ES-I3 (cell line): ENCODE measurements around the gene WDR7.

Source experiments
- H3K36me3 ChIP-seq: 2 replicates; pipeline ENCODE4 v1.6.1; 2013; ENCODE audit warnings: mild to moderate bottlenecking, low read length, control low read depth, moderate library complexity; ENCODE audit not compliant: insufficient read depth
- H3K4me1 ChIP-seq: 2 replicates; pipeline ENCODE4 v1.6.1; 2013; ENCODE audit warnings: mild to moderate bottlenecking, control low read depth, low read length; ENCODE audit not compliant: insufficient read depth
- H3K9ac ChIP-seq: 2 replicates; pipeline ENCODE4 v1.6.1; 2013; ENCODE audit warnings: low read depth, mild to moderate bottlenecking, low read length, moderate library complexity
- H3K9me3 ChIP-seq: 2 replicates; pipeline ENCODE4 v1.6.1; 2013; ENCODE audit warnings: mild to moderate bottlenecking, low read length, moderate library complexity; ENCODE audit not compliant: control insufficient read depth, insufficient read depth

WDR7 gene

GRCh38 chr18:56987236-56987635 lies 336.1 kb downstream of the WDR7 start:
- H3K36me3 ChIP-seq = no peaks in the 10 kb centered on the region
- H3K9me3 ChIP-seq = no peaks in the 10 kb centered on the region
- peak overlapping the region; percentile 32; the same call in 1 of the 2 replicates for H3K9ac ChIP-seq
- peaks cover 22% of the 10 kb centered on the region for H3K4me1 ChIP-seq

DNA sequence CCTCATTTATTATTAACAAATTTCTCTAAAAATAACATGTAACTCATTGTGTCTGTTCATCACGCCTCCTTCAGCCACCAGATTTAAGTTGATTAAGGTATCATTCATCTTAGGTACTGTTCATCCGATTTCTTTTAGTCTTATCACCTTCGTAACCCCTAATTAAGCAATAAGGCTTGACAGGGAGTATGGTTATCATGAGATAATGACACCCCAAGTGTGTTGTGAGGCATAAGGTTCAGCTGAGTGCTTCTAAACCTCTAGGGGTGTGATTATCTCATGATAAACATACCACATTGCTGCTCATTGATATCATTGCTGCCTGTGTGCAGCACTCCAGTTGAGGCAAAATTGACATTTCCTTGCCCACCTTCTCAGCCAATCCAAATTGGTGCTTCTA lies 336.9 kb downstream of the WDR7 start:
- H3K9me3 ChIP-seq = no peaks in the 10 kb centered on the region
- no peaks in the 10 kb centered on the region for H3K36me3 ChIP-seq
- peaks cover 15% of the 10 kb centered on the region for H3K4me1 ChIP-seq
- H3K9ac ChIP-seq = no peak overlapping the region

DNA sequence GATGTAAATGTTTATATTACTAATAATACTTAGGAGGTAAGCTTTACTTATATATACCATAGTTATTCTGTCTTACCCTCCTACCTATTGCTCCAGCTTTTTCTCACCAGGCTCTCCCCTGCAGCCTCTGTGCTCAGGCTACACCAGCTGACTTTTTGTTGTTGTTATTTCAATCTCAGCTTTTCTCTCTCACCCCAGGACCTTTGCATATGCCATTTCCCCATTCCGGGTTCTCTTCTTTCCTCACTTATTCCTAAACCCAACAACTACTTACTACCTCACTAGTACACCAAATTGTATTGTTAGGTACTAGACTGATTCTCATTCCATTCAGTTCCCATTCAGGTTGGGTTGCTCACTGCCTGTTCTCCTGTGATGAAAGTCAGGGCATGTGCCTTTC lies 339.5 kb downstream of the WDR7 start:
- no peaks in the 10 kb centered on the region for H3K36me3 ChIP-seq
- no peaks in the 10 kb centered on the region for H3K9me3 ChIP-seq
- peaks cover 15% of the 10 kb centered on the region for H3K4me1 ChIP-seq
- no peak overlapping the region for H3K9ac ChIP-seq

GRCh38 chr18:56992777-56993176 lies 341.6 kb downstream of the WDR7 start:
- H3K9ac ChIP-seq = no peak overlapping the region
- no peaks in the 10 kb centered on the region for H3K36me3 ChIP-seq
- no peaks in the 10 kb centered on the region for H3K9me3 ChIP-seq
- H3K4me1 ChIP-seq = no peaks in the 10 kb centered on the region

GRCh38 chr18:56995579-56996188 lies 344.5 kb downstream of the WDR7 start:
- Histone ChIP-seq H3K9me3 (no peaks in the 10 kb centered on the region), H3K36me3 (no peaks in the 10 kb centered on the region), H3K9ac (no peak overlapping the region), H3K4me1 (no peaks in the 10 kb centered on the region)

DNA sequence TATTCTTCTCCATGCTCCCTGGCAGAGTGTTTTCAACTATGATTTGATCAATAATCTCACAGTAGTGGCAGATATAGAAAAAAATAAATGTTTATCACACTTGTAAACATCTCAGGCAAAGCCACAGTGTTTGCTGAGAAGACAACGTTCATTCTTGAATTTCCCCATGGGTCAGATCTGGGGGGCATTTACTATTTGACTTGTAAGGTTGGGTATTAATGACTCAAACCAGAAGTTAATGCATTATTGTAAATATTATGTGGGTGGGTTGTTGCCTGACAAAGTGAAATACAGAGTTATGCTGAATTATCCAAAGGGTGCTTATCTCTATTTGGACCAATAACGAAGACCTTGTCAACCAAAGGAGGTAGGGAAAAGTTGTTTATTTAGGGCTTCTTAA lies 346.0 kb downstream of the WDR7 start:
- Histone ChIP-seq H3K9ac (no peak overlapping the region), H3K4me1 (no peaks in the 10 kb centered on the region), H3K36me3 (no peaks in the 10 kb centered on the region), H3K9me3 (no peaks in the 10 kb centered on the region)

- no peaks in the 10 kb centered on the region for H3K9me3 ChIP-seq
- H3K4me1 ChIP-seq = no peaks in the 10 kb centered on the region
- no peak overlapping the region for H3K9ac ChIP-seq
- H3K36me3 ChIP-seq = no peaks in the 10 kb centered on the region
Measured at GRCh38 chr18:56999823-57000222, 348.7 kb downstream of the WDR7 start.

- Histone ChIP-seq H3K9ac (no peak overlapping the region), H3K9me3 (no peaks in the 10 kb centered on the region), H3K36me3 (no peaks in the 10 kb centered on the region), H3K4me1 (no peaks in the 10 kb centered on the region)
Measured at GRCh38 chr18:57002627-57003026, 351.5 kb downstream of the WDR7 start.

DNA sequence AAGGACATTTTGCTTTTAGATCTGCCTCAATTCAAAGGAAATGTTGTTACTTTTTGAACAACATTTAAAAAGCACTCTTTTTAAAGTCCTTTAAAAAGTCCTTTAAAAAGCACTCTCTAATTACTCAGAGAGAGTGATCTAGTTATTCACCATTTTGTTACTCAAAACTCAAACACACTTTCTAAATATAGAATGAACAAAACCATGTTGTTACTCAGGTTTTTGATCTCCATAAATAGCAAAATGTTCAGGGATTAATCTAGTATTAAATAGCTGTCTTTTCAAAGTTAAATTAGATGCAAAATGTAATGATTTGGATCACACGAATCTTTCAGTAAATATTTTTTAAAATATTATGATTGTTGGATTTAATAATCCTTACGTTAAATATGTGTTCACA lies 352.2 kb downstream of the WDR7 start:
- no peak overlapping the region for H3K9ac ChIP-seq
- H3K4me1 ChIP-seq = peaks cover 4% of the 10 kb centered on the region; the same call in 1 of the 2 replicates

DNA sequence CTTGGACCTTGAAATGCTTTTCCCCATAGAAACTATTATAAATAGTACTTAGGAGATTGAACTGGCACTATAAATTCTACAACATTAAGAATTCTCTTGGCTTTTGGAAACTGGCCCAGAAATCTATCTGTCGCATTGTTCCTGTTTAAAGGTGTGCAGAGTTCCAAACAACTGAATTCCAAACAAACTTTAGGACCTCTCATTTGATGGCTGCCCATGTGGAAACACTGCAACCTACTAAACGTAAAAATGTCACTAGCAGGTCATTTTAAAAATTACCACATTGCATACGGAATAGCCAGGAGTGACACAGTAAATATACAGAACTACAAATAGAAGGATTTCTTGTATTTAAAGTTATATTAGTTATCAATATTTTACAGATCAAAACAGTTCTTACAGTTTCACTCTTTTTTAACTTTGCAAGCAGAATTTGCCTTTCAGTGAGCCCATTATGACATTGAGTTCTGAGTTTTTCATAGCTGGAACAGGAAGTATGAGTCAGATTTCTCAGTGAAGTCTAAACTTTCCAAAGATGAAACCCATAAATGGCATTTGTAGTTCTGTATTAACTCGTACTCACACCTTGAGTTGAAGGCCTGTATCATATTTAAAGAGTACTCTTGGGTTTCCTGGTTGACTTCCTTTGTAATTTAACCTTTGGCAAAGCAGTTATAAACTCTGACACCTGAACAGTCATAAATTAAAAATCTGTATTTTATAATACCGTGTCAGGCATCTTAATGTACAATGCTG lies 353.4 kb downstream of the WDR7 start:
- no peak overlapping the region for H3K9ac ChIP-seq
- H3K4me1 ChIP-seq = peaks cover 4% of the 10 kb centered on the region; the same call in 1 of the 2 replicates
- no peaks in the 10 kb centered on the region for H3K36me3 ChIP-seq
- no peaks in the 10 kb centered on the region for H3K9me3 ChIP-seq

More for the DNA sequence above, 352.2 kb downstream of the WDR7 start:
- no peaks in the 10 kb centered on the region for H3K36me3 ChIP-seq
- no peaks in the 10 kb centered on the region for H3K9me3 ChIP-seq

- H3K4me1 ChIP-seq = peaks cover 4% of the 10 kb centered on the region; the same call in 1 of the 2 replicates
- no peaks in the 10 kb centered on the region for H3K9me3 ChIP-seq
- H3K9ac ChIP-seq = no peak overlapping the region
- H3K36me3 ChIP-seq = no peaks in the 10 kb centered on the region
Measured at GRCh38 chr18:57008001-57008686, 357.0 kb downstream of the WDR7 start.

GRCh38 chr18:57009844-57010243 lies 358.7 kb downstream of the WDR7 start:
- H3K9ac ChIP-seq = no peak overlapping the region
- H3K9me3 ChIP-seq = no peaks in the 10 kb centered on the region
- H3K36me3 ChIP-seq = no peaks in the 10 kb centered on the region
- peaks cover 4% of the 10 kb centered on the region; the same call in 1 of the 2 replicates for H3K4me1 ChIP-seq

GRCh38 chr18:57014772-57015413 lies 363.7 kb downstream of the WDR7 start:
- H3K4me1 ChIP-seq = 0 out of 2 replicates have a peak, but pooled peaks cover 3% of the 10 kb centered on the region
- H3K9ac ChIP-seq = no peak overlapping the region
- no peaks in the 10 kb centered on the region for H3K9me3 ChIP-seq
- no peaks in the 10 kb centered on the region for H3K36me3 ChIP-seq

DNA sequence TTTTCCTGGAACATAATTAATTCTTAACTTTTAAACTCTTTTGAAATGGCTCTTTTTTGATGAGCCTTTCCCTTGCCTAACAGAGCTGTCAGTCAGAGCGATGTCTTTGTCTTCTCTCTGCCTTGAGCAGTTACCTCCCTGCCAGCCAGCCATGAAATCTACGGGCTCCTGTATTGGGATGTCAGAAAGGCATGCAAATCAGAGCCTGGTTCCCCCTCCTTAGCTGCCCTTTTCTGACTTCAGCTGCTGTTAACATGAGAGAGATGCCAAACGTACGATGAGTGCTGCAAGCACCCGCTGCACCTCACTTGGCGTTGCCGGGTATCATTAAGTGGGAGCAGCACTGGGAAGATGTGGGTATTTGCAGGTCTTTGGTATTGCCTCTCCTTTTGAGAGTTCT lies 364.3 kb downstream of the WDR7 start:
- Histone ChIP-seq H3K9ac (no peak overlapping the region), H3K4me1 (0 out of 2 replicates have a peak, but pooled peaks cover 3% of the 10 kb centered on the region), H3K36me3 (no peaks in the 10 kb centered on the region), H3K9me3 (no peaks in the 10 kb centered on the region)
